HepG2 (cell line): Measurements from ENCODE around the gene FNDC3B. TPM values are rescaled to one million over a fixed set of nuclear protein-coding genes. Genes with fewer than 3 reads are reported as not detected.

Source experiments
- FOSL1 ChIP-seq: sonication (generic); formaldehyde crosslinking; IDR thresholded peaks from 2 replicates; pipeline ENCODE4 v1.9.0; 2021; ENCODE audit warnings: missing genetic modification reagents, borderline replicate concordance
- IKZF1 ChIP-seq: fragments of 450-650 bp; IDR thresholded peaks from 2 replicates; pipeline ENCODE4 v1.7.1; 2016
- NFKB2 ChIP-seq: sonication (generic); formaldehyde crosslinking; IDR thresholded peaks from 2 replicates; pipeline ENCODE4 v1.4.0; 2020; ENCODE audit warnings: missing genetic modification reagents, borderline replicate concordance
- THYN1 ChIP-seq: sonication (generic); formaldehyde crosslinking; IDR thresholded peaks from 2 replicates; pipeline ENCODE4 v1.8.1; 2023; ENCODE audit warnings: low read depth, mild to moderate bottlenecking, moderate library complexity, missing genetic modification reagents, borderline replicate concordance
- TSC22D2 ChIP-seq: sonication (generic); formaldehyde crosslinking; IDR thresholded peaks from 2 replicates; pipeline ENCODE4 v1.5.1; 2020; ENCODE audit warnings: missing genetic modification reagents, mild to moderate bottlenecking, borderline replicate concordance
- ZBTB20 ChIP-seq: sonication (generic); formaldehyde crosslinking; IDR thresholded peaks from 2 replicates; pipeline ENCODE4 v1.8.1; 2023; ENCODE audit warnings: missing genetic modification reagents, low read depth, mild to moderate bottlenecking, borderline replicate concordance
- ZNF292 ChIP-seq: sonication (generic); formaldehyde crosslinking; IDR thresholded peaks from 2 replicates; pipeline ENCODE4 v1.8.1; 2022; ENCODE audit warnings: mild to moderate bottlenecking, low read depth, missing genetic modification reagents, borderline replicate concordance
- ZNF329 ChIP-seq: sonication (generic); formaldehyde crosslinking; IDR thresholded peaks from 2 replicates; pipeline ENCODE4 v1.9.0; 2021; ENCODE audit warnings: low read depth, mild to moderate bottlenecking, missing genetic modification reagents
- polyA plus RNA-seq, 8 experiments: library from polyadenylated mRNA; depleted of rRNA in 3 of 8; stranded (reverse) in 7 of 8; unstranded in 1 of 8; fragments of >200 nt; fragmentation: Illumina TruSeq in 4 of 8; extraction: Trizol in 4 of 8; gene quantifications; 2 replicates each; pipeline versions ENCODE4 v1.2.1 to v1.2.3, GENCODE V29; 2011 to 2016; ENCODE audit warnings: low read depth in 4 of 8, missing spikeins in 1 of 8, mixed read lengths in 1 of 8; ENCODE audit not compliant: insufficient read depth in 1 of 8
- total RNA-seq, 5 experiments: library from RNA; depleted of rRNA; stranded (reverse); fragments of >200 nt; fragmentation: Illumina TruSeq; extraction: Trizol; gene quantifications; 2 replicates each; pipeline ENCODE4 v1.2.3, GENCODE V29; 2016; ENCODE audit warnings: low read depth in 1 of 5
- TF ChIP-seq, protein P1 (sequence below), 2 experiments: sonication (generic) in 1 of 2; formaldehyde crosslinking in 1 of 2; IDR thresholded peaks; 2 replicates each; pipeline versions ENCODE4 v1.4.0 to v1.6.1; 2016 to 2020; ENCODE audit warnings: borderline replicate concordance in 1 of 2, low read depth in 1 of 2, mild to moderate bottlenecking in 1 of 2, missing genetic modification reagents in 1 of 2
- TF ChIP-seq, protein P2 (sequence below): sonication (generic); formaldehyde crosslinking; IDR thresholded peaks from 2 replicates; pipeline ENCODE4 v1.5.0; 2020; ENCODE audit warnings: missing genetic modification reagents
- TF ChIP-seq, protein P3 (sequence below): sonication (generic); formaldehyde crosslinking; IDR thresholded peaks from 2 replicates; pipeline ENCODE4 v1.4.0; 2020; ENCODE audit warnings: missing genetic modification reagents, borderline replicate concordance
- TF ChIP-seq, protein P4 (sequence below): sonication (generic); formaldehyde crosslinking; IDR thresholded peaks from 2 replicates; pipeline ENCODE4 v1.4.0; 2020; ENCODE audit warnings: missing genetic modification reagents
- TF ChIP-seq, protein P5 (sequence below): sonication (generic); formaldehyde crosslinking; IDR thresholded peaks from 2 replicates; pipeline ENCODE4; 2020; ENCODE audit warnings: missing genetic modification reagents, mild to moderate bottlenecking, borderline replicate concordance

The FNDC3B gene
- total and polyA plus RNA-seq, 2 of the 13 experiments (the other 11 are each of a cell fraction or from before 2014, with no cell fraction given): 74.8 to 103 TPM

DNA sequence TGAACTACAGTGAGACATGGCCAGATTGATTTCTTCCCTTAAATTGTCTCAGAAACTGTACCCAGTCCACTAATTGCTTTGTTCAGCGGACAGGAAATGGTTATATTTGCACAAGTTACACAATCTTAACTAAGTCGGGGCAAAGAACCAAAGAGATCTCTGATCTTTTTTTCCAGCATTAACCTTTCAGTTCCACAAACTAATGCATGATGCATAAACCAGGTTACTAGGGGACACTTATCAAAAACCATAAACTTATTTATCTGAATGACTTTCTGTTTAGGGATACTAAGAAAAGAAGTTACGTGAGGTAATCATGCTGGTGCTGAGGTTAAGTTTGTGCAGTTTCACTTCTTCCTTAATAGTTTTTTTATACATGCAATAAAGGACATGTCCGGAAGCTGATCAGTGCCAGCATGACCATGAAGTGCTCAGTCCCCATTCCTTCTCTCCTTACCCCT lies 22.4 kb downstream of the FNDC3B start (continued):
- TF ChIP-seq, protein P1, sequence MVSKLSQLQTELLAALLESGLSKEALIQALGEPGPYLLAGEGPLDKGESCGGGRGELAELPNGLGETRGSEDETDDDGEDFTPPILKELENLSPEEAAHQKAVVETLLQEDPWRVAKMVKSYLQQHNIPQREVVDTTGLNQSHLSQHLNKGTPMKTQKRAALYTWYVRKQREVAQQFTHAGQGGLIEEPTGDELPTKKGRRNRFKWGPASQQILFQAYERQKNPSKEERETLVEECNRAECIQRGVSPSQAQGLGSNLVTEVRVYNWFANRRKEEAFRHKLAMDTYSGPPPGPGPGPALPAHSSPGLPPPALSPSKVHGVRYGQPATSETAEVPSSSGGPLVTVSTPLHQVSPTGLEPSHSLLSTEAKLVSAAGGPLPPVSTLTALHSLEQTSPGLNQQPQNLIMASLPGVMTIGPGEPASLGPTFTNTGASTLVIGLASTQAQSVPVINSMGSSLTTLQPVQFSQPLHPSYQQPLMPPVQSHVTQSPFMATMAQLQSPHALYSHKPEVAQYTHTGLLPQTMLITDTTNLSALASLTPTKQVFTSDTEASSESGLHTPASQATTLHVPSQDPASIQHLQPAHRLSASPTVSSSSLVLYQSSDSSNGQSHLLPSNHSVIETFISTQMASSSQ (IDR thresholded peaks at IDR 0.05; ENCODE audit: low read depth): peak; percentile 75
- TF ChIP-seq, protein P1 (CRISPR knock-in tag; IDR thresholded peaks at IDR 0.05; ENCODE audit: borderline replicate concordance): peak; percentile 41; the same call in 1 of the 2 replicates
- TF ChIP-seq FOSL1 (CRISPR knock-in tag) (no peak), IKZF1 (no peak), THYN1 (no peak), ZBTB20 (CRISPR knock-in tag) (peak; percentile 67; the same call in 1 of the 2 replicates), ZNF329 (CRISPR knock-in tag) (no peak), NFKB2 (CRISPR knock-in tag) (no peak), ZNF292 (CRISPR knock-in tag) (no peak; the same call in 1 of the 2 replicates), TSC22D2 (CRISPR knock-in tag) (no peak)
- TF ChIP-seq, protein P2, sequence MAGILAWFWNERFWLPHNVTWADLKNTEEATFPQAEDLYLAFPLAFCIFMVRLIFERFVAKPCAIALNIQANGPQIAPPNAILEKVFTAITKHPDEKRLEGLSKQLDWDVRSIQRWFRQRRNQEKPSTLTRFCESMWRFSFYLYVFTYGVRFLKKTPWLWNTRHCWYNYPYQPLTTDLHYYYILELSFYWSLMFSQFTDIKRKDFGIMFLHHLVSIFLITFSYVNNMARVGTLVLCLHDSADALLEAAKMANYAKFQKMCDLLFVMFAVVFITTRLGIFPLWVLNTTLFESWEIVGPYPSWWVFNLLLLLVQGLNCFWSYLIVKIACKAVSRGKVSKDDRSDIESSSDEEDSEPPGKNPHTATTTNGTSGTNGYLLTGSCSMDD (CRISPR knock-in tag): no peak
- TF ChIP-seq, protein P3, sequence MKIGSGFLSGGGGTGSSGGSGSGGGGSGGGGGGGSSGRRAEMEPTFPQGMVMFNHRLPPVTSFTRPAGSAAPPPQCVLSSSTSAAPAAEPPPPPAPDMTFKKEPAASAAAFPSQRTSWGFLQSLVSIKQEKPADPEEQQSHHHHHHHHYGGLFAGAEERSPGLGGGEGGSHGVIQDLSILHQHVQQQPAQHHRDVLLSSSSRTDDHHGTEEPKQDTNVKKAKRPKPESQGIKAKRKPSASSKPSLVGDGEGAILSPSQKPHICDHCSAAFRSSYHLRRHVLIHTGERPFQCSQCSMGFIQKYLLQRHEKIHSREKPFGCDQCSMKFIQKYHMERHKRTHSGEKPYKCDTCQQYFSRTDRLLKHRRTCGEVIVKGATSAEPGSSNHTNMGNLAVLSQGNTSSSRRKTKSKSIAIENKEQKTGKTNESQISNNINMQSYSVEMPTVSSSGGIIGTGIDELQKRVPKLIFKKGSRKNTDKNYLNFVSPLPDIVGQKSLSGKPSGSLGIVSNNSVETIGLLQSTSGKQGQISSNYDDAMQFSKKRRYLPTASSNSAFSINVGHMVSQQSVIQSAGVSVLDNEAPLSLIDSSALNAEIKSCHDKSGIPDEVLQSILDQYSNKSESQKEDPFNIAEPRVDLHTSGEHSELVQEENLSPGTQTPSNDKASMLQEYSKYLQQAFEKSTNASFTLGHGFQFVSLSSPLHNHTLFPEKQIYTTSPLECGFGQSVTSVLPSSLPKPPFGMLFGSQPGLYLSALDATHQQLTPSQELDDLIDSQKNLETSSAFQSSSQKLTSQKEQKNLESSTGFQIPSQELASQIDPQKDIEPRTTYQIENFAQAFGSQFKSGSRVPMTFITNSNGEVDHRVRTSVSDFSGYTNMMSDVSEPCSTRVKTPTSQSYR (CRISPR knock-in tag): no peak
- TF ChIP-seq, protein P4, sequence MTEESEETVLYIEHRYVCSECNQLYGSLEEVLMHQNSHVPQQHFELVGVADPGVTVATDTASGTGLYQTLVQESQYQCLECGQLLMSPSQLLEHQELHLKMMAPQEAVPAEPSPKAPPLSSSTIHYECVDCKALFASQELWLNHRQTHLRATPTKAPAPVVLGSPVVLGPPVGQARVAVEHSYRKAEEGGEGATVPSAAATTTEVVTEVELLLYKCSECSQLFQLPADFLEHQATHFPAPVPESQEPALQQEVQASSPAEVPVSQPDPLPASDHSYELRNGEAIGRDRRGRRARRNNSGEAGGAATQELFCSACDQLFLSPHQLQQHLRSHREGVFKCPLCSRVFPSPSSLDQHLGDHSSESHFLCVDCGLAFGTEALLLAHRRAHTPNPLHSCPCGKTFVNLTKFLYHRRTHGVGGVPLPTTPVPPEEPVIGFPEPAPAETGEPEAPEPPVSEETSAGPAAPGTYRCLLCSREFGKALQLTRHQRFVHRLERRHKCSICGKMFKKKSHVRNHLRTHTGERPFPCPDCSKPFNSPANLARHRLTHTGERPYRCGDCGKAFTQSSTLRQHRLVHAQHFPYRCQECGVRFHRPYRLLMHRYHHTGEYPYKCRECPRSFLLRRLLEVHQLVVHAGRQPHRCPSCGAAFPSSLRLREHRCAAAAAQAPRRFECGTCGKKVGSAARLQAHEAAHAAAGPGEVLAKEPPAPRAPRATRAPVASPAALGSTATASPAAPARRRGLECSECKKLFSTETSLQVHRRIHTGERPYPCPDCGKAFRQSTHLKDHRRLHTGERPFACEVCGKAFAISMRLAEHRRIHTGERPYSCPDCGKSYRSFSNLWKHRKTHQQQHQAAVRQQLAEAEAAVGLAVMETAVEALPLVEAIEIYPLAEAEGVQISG (CRISPR knock-in tag): no peak
- TF ChIP-seq, protein P5, sequence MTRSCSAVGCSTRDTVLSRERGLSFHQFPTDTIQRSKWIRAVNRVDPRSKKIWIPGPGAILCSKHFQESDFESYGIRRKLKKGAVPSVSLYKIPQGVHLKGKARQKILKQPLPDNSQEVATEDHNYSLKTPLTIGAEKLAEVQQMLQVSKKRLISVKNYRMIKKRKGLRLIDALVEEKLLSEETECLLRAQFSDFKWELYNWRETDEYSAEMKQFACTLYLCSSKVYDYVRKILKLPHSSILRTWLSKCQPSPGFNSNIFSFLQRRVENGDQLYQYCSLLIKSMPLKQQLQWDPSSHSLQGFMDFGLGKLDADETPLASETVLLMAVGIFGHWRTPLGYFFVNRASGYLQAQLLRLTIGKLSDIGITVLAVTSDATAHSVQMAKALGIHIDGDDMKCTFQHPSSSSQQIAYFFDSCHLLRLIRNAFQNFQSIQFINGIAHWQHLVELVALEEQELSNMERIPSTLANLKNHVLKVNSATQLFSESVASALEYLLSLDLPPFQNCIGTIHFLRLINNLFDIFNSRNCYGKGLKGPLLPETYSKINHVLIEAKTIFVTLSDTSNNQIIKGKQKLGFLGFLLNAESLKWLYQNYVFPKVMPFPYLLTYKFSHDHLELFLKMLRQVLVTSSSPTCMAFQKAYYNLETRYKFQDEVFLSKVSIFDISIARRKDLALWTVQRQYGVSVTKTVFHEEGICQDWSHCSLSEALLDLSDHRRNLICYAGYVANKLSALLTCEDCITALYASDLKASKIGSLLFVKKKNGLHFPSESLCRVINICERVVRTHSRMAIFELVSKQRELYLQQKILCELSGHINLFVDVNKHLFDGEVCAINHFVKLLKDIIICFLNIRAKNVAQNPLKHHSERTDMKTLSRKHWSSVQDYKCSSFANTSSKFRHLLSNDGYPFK (CRISPR knock-in tag): no peak
